DND-41 (cell line): ENCODE results near the gene MRPS7.

ENCODE experiments used
- EZH2 ChIP-seq: IDR thresholded peaks from 3 replicates; pipeline ENCODE4 v1.6.1; 2012; ENCODE audit warnings: borderline replicate concordance, low read depth, mild to moderate bottlenecking, moderate library complexity, low read length, inconsistent platforms; ENCODE audit not compliant: severe bottlenecking
- TF ChIP-seq, protein P1 (sequence below): IDR thresholded peaks from 2 replicates; pipeline ENCODE4 v1.5.1; 2012; ENCODE audit warnings: borderline replicate concordance, low read length, moderate library complexity, mild to moderate bottlenecking; ENCODE audit not compliant: poor library complexity, severe bottlenecking; ENCODE audit errors: extremely low read depth

DNA sequence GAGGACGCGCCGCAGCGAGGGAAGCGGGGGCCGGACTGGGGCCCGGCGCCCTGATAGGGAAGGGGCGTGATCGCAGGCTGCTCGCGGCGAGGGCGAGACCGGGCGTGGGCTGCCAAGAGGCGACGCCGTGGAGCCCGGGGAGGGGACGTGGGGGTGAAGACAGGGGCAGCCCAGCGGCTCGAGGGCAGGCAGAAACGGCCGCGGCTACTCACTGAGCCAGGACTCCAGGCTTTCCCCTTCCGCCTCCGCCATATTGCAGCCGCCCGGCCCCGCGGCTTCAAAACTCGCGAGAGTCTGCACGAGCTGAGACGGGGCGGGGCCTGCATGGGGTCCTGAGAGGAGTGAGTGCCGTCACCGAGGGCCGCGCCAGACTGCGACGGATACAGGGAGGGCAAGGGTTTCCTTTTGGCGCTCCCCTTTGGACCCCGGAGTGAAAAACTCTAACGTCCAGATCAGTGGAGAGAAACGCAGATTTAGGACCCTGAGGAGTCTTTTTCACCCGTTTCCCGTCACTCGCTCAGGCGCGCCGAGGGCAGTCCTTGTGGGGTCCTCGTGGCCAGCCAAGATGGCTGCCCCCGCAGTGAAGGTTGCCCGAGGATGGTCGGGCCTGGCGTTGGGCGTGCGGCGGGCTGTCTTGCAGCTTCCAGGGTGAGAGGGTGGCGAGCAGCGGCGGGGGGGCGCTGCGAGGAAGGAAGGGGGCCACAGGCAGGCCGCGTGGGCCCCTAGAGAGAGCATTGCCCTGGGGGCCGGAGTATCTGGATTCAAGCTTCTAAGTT is at the start of gene MRPS7, which contains the start of gene GGA3:
- TF ChIP-seq, protein P1, sequence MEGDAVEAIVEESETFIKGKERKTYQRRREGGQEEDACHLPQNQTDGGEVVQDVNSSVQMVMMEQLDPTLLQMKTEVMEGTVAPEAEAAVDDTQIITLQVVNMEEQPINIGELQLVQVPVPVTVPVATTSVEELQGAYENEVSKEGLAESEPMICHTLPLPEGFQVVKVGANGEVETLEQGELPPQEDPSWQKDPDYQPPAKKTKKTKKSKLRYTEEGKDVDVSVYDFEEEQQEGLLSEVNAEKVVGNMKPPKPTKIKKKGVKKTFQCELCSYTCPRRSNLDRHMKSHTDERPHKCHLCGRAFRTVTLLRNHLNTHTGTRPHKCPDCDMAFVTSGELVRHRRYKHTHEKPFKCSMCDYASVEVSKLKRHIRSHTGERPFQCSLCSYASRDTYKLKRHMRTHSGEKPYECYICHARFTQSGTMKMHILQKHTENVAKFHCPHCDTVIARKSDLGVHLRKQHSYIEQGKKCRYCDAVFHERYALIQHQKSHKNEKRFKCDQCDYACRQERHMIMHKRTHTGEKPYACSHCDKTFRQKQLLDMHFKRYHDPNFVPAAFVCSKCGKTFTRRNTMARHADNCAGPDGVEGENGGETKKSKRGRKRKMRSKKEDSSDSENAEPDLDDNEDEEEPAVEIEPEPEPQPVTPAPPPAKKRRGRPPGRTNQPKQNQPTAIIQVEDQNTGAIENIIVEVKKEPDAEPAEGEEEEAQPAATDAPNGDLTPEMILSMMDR = no peak
- no peak for TF ChIP-seq EZH2
